Tibial nerve (tissue), 4 donors: Measurements from ENCODE around the gene POLDIP3.
"Not testable (repeated sequence)": the region's sequence is repeated elsewhere in the genome, so short reads cannot be mapped to it uniquely, and the experiment has no call there.

Source experiments
- EP300 ChIP-seq, 2 donors: sonication (generic); formaldehyde crosslinking; IDR thresholded peaks; one replicate each; pipeline ENCODE4 v1.6.1; 2017; ENCODE audit warnings: antibody characterized with exemption in 2 of 2, mild to moderate bottlenecking in 1 of 2
- TF ChIP-seq, protein P1 (sequence below), 5 experiments: fragments of 200-600 bp in 3 of 5; fragments of 450-650 bp in 2 of 5; sonication (generic) in 3 of 5; IDR thresholded peaks; one replicate each; pipeline ENCODE4 v1.5.1; 2016 to 2019; ENCODE audit warnings: antibody characterized with exemption in 5 of 5, mild to moderate bottlenecking in 3 of 5, moderate library complexity in 2 of 5

GRCh38 chr22:42581194-42581761 lies 33.4 kb downstream of the POLDIP3 start:
- not testable (repeated sequence) for TF ChIP-seq EP300 (IDR thresholded peaks at IDR 0.05)
- TF ChIP-seq, protein P1, sequence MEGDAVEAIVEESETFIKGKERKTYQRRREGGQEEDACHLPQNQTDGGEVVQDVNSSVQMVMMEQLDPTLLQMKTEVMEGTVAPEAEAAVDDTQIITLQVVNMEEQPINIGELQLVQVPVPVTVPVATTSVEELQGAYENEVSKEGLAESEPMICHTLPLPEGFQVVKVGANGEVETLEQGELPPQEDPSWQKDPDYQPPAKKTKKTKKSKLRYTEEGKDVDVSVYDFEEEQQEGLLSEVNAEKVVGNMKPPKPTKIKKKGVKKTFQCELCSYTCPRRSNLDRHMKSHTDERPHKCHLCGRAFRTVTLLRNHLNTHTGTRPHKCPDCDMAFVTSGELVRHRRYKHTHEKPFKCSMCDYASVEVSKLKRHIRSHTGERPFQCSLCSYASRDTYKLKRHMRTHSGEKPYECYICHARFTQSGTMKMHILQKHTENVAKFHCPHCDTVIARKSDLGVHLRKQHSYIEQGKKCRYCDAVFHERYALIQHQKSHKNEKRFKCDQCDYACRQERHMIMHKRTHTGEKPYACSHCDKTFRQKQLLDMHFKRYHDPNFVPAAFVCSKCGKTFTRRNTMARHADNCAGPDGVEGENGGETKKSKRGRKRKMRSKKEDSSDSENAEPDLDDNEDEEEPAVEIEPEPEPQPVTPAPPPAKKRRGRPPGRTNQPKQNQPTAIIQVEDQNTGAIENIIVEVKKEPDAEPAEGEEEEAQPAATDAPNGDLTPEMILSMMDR (IDR thresholded peaks at IDR 0.05), result not testable (repeated sequence)
